K562 (cell line): Measurements from ENCODE around the gene HEXIM1. TPM values are rescaled to one million over a fixed set of nuclear protein-coding genes. Genes with fewer than 3 reads are reported as not detected.

Experiments
- HNRNPK ChIP-seq: fragments of 200-400 bp; formaldehyde crosslinking; IDR thresholded peaks from one replicate; pipeline ENCODE4 v1.6.1; 2018; ENCODE audit warnings: mild to moderate bottlenecking, low read depth, low read length; ENCODE audit not compliant: poor library complexity, severe bottlenecking
- KAT2B ChIP-seq: IDR thresholded peaks from one replicate; pipeline ENCODE4 v1.6.1; 2012; ENCODE audit warnings: low read depth, mild to moderate bottlenecking, control low read depth, inconsistent platforms, low read length, moderate library complexity
- NCOA6 ChIP-seq: fragments of 450-650 bp; IDR thresholded peaks from 2 replicates; pipeline ENCODE4 v1.6.1; 2017; ENCODE audit warnings: mild to moderate bottlenecking
- SRF ChIP-seq, 2 experiments: fragments of 250-450, 450-650 bp in 1 of 2; sonication (Bioruptor Pico) in 1 of 2; sonication (generic) in 1 of 2; formaldehyde crosslinking; IDR thresholded peaks; 2 replicates each; pipeline versions ENCODE4 v1.5.0 to v1.5.1; 2020 to 2022; ENCODE audit warnings: mild to moderate bottlenecking in 1 of 2, missing genetic modification reagents in 1 of 2
- TAF7 ChIP-seq: fragments of 450-650 bp; IDR thresholded peaks from 2 replicates; pipeline ENCODE4 v1.6.1; 2016; ENCODE audit warnings: missing genetic modification characterization, missing compliant biosample characterization
- ZFP36 ChIP-seq: fragments of 150-350 bp; IDR thresholded peaks from 2 replicates; pipeline ENCODE4 v1.6.1; 2018; ENCODE audit warnings: low read length, low read depth; ENCODE audit not compliant: partially characterized antibody
- polyA plus RNA-seq, 8 experiments: library from polyadenylated mRNA; depleted of rRNA in 4 of 8; stranded (reverse) in 5 of 8; unstranded in 3 of 8; fragments of >200 nt; fragmentation: Nextera tagmentation in 2 of 8; fragmentation: Illumina TruSeq in 1 of 8; extraction: Ambion mirVana in 2 of 8; extraction: Trizol in 1 of 8; gene quantifications; 2 replicates each; pipeline versions ENCODE4 v1.2.1 to v1.2.3, GENCODE V29; 2011 to 2014; ENCODE audit warnings: inconsistent platforms in 1 of 8, missing spikeins in 1 of 8
- total RNA-seq, 7 experiments: library from RNA; depleted of rRNA in 6 of 7; stranded (reverse); fragments of >200 nt in 6 of 7; fragmentation: Illumina TruSeq in 2 of 7; extraction: Trizol in 2 of 7; gene quantifications; 2 replicates each; pipeline versions ENCODE4 v1.2.1 to v1.2.3, GENCODE V29; 2011 to 2021; ENCODE audit warnings: low replicate concordance in 1 of 7
- TF ChIP-seq, protein P1 (sequence below), 2 experiments: fragments of 200-800 bp in 1 of 2; sonication (Bioruptor generic) in 1 of 2; sonication (generic) in 1 of 2; formaldehyde crosslinking in 1 of 2; IDR thresholded peaks in 1 of 2; conservative IDR thresholded peaks in 1 of 2; 2 replicates each; pipeline versions ENCODE4 v1.5.0 to v1.6.1; 2016 to 2020; ENCODE audit warnings: missing compliant biosample characterization in 1 of 2, missing genetic modification characterization in 1 of 2, missing genetic modification reagents in 1 of 2
- TF ChIP-seq, protein P2 (sequence below): fragments of 250-450 bp; sonication (Bioruptor Pico); IDR thresholded peaks from 2 replicates; pipeline ENCODE4 v1.5.1; 2021; ENCODE audit warnings: mild to moderate bottlenecking
- TF ChIP-seq, protein P3 (sequence below): fragments of 200-800 bp; sonication (Bioruptor generic); IDR thresholded peaks from 2 replicates; pipeline ENCODE4 v1.6.1; 2017; ENCODE audit warnings: missing genetic modification characterization, missing compliant biosample characterization
- TF ChIP-seq, protein P4 (sequence below), 2 experiments: fragments of 450-650 bp in 1 of 2; IDR thresholded peaks; 2 replicates each; pipeline ENCODE4 v1.6.1; 2011 to 2017; ENCODE audit warnings: low read depth in 2 of 2, antibody characterized with exemption in 1 of 2, borderline replicate concordance in 1 of 2, low read length in 1 of 2, mild to moderate bottlenecking in 1 of 2, mixed read lengths in 1 of 2; ENCODE audit not compliant: control insufficient read depth in 1 of 2
- TF ChIP-seq, protein P5 (sequence below): sonication (generic); formaldehyde crosslinking; IDR thresholded peaks from 2 replicates; pipeline ENCODE4 v1.9.0; 2022; ENCODE audit warnings: mild to moderate bottlenecking, missing genetic modification reagents

The HEXIM1 gene
- total and polyA plus RNA-seq, 9 of the 15 experiments (the other 6 are each of a cell fraction or from before 2014, with no cell fraction given): 1.4 to 28.3 (median 9.1) TPM

DNA sequence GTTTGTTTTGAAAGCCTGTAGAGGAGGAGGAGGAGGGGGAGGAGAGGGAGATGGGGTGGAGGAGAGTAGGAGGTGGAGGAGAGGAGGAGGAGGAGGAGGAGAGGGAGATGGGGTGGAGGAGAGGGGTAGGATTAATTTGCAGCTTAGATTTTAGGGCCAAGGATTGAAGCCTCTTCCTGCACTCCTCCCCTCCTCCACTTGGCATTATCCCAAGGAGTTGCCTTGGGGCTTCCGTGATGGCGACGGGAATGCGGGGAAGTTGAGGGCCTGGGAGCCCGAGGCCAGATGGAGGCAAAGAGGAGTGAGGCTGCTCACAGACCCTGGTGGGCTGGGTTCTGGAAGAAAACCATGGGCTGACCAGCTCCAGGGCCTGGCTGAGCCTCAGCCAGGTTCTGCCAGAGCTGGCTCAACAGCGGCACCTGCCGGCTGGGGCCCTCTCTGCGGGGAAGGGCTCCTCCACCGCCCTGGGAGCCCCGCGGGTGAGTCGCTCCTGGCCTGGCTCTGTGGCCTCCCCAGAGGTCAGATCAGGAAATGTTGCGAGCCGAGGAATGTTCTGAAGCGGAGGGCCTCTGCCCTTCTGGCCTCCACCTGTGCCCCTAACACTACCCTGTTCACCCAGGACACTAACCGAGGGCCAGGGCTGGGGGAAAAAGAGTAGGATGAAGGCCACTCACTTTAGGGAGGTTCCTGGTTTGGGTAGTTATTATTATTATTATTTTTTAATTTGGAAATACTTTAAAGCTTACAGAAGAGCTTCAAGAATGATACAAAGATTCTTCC is 49.5 kb downstream of the HEXIM1 start (continued):
- no peak for TF ChIP-seq ZFP36
- TF ChIP-seq, protein P1, sequence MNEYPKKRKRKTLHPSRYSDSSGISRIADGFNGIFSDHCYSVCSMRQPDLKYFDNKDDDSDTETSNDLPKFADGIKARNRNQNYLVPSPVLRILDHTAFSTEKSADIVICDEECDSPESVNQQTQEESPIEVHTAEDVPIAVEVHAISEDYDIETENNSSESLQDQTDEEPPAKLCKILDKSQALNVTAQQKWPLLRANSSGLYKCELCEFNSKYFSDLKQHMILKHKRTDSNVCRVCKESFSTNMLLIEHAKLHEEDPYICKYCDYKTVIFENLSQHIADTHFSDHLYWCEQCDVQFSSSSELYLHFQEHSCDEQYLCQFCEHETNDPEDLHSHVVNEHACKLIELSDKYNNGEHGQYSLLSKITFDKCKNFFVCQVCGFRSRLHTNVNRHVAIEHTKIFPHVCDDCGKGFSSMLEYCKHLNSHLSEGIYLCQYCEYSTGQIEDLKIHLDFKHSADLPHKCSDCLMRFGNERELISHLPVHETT (CRISPR knock-in tag; conservative IDR thresholded peaks at IDR 0.05 in 1 of 2, IDR thresholded peaks at IDR 0.05 in 1 of 2): no peak
- TF ChIP-seq, protein P2, sequence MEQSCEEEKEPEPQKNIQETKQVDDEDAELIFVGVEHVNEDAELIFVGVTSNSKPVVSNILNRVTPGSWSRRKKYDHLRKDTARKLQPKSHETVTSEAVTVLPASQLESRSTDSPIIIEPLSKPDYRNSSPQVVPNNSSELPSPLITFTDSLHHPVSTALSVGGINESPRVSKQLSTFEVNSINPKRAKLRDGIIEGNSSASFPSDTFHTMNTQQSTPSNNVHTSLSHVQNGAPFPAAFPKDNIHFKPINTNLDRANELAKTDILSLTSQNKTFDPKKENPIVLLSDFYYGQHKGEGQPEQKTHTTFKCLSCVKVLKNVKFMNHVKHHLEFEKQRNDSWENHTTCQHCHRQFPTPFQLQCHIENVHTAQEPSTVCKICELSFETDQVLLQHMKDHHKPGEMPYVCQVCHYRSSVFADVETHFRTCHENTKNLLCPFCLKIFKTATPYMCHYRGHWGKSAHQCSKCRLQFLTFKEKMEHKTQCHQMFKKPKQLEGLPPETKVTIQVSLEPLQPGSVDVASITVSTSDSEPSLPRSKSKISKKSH (CRISPR knock-in tag): no peak
- TF ChIP-seq TAF7 (tag): no peak
- TF ChIP-seq KAT2B: no peak
- TF ChIP-seq, protein P3, sequence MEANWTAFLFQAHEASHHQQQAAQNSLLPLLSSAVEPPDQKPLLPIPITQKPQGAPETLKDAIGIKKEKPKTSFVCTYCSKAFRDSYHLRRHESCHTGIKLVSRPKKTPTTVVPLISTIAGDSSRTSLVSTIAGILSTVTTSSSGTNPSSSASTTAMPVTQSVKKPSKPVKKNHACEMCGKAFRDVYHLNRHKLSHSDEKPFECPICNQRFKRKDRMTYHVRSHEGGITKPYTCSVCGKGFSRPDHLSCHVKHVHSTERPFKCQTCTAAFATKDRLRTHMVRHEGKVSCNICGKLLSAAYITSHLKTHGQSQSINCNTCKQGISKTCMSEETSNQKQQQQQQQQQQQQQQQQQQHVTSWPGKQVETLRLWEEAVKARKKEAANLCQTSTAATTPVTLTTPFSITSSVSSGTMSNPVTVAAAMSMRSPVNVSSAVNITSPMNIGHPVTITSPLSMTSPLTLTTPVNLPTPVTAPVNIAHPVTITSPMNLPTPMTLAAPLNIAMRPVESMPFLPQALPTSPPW (CRISPR knock-in tag): peak; percentile 62
- TF ChIP-seq, protein P4, sequence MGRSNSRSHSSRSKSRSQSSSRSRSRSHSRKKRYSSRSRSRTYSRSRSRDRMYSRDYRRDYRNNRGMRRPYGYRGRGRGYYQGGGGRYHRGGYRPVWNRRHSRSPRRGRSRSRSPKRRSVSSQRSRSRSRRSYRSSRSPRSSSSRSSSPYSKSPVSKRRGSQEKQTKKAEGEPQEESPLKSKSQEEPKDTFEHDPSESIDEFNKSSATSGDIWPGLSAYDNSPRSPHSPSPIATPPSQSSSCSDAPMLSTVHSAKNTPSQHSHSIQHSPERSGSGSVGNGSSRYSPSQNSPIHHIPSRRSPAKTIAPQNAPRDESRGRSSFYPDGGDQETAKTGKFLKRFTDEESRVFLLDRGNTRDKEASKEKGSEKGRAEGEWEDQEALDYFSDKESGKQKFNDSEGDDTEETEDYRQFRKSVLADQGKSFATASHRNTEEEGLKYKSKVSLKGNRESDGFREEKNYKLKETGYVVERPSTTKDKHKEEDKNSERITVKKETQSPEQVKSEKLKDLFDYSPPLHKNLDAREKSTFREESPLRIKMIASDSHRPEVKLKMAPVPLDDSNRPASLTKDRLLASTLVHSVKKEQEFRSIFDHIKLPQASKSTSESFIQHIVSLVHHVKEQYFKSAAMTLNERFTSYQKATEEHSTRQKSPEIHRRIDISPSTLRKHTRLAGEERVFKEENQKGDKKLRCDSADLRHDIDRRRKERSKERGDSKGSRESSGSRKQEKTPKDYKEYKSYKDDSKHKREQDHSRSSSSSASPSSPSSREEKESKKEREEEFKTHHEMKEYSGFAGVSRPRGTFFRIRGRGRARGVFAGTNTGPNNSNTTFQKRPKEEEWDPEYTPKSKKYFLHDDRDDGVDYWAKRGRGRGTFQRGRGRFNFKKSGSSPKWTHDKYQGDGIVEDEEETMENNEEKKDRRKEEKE (IDR thresholded peaks at IDR 0.05; ENCODE audit: borderline replicate concordance in 1 of 2, control insufficient read depth in 1 of 2, low read depth in 2 of 2, low read length in 1 of 2): no peak
- TF ChIP-seq SRF (CRISPR knock-in tag; IDR thresholded peaks at IDR 0.05): peak in 1 of 2 experiments; percentile 90; a peak in 1 of 4 replicates
- TF ChIP-seq NCOA6: no peak
- TF ChIP-seq, protein P5, sequence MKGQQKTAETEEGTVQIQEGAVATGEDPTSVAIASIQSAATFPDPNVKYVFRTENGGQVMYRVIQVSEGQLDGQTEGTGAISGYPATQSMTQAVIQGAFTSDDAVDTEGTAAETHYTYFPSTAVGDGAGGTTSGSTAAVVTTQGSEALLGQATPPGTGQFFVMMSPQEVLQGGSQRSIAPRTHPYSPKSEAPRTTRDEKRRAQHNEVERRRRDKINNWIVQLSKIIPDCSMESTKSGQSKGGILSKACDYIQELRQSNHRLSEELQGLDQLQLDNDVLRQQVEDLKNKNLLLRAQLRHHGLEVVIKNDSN (CRISPR knock-in tag): no peak
- TF ChIP-seq HNRNPK: no peak
